HG03196 (cell line): ENCODE measurements around the gene FCER1G.
A peak's percentile ranks its signal among the peaks of the same experiment; 100 is the strongest.

Experiments used
- ATAC-seq: cut with Tn5 transposase; IDR thresholded peaks from one replicate; pipeline ENCODE4 v1.9.1; 2021; ENCODE audit not compliant: unreplicated experiment

FCER1G gene

DNA sequence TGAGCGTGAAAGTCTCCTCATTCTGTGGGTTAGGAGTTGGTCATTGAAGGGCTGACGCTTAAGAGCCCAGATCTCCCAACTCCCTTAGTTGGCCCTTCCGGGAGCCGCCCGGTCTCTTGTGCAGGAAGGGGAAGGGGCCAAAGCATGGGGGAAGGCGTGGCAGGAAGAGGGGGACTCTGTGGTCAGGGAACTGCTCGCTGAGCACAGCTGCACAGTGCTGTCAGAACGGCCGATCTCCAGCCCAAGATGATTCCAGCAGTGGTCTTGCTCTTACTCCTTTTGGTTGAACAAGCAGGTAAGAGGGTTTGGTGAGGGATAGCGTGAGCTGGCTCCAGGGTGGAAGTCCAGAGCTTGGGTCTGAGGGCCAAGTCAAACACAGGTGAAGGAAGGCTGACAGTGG lies at the start of gene FCER1G:
Gene FCER1G (plus strand): TSS at position 220 of the 400 bp plus-strand sequence. CDS start 27 bp downstream, at position 247.
- ATAC-seq = no peak

GRCh38 chr1:161165742-161166668 lies 49.1 kb upstream of the FCER1G start, which contains the start of gene PPOX:
Gene PPOX, plus strand, starts transcription at chr1:161166426. Its CDS starts 422 bp downstream, at chr1:161166848.
- ATAC-seq = peak; percentile 86

GRCh38 chr1:161166669-161167548 lies 48.2 kb upstream of the FCER1G start:
- peak; percentile 4 for ATAC-seq

DNA sequence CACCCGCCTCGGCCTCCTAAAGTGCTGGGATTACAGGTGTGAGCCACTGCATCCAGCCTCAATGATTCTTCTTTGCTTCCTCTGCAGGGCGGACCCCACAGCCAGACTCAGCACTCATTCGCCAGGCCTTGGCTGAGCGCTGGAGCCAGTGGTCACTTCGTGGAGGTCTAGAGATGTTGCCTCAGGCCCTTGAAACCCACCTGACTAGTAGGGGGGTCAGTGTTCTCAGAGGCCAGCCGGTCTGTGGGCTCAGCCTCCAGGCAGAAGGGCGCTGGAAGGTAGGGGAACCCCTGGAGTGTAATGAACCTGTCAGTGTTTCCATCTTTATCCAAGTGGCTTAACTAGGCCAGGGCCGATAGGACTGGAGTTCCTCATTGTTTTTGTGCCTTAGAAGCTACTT lies 46.2 kb upstream of the FCER1G start:
- no peak for ATAC-seq

DNA sequence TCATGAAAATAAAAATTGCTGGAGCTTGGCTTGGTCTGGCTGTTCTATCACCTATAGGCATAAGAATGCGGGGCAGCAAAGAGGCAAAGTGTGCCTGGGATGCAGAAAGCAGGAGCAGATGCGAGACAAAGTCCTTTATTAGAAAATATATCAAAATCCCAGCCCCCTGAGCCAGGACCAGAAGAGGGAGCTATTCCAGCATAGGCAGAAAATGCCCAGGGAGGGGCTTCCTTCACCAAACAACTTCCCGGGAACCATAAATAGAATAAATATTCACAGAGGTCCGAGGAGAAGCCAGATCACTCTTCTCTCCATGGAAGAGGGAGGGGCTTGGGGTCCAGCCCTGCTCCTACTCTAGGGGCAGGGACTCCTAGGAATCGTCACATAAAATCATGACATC lies 43.9 kb upstream of the FCER1G start:
- ATAC-seq = no peak

- no peak for ATAC-seq
Measured at GRCh38 chr1:161171696-161172095, 43.4 kb upstream of the FCER1G start.

DNA sequence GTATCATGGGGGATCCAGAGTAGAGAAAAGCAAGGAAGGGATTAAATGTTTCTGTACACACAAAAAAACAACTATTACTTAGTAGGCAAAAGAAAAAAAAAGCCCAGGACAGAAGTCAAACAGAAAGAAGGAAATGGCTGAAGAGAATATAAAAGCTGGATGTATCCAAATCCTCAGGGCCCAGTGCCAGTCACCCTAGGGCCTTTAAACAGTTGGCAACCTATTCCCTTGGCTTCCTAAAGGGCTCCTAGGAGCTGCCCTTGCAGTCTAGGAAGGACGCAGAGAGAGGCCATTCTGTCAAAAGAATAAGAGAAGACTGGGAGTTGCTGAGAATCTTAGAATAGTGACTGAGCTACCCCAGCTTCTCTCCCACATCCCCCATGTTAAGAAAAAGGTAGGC lies 42.7 kb upstream of the FCER1G start:
- no peak for ATAC-seq

GRCh38 chr1:161172776-161173376 lies 42.2 kb upstream of the FCER1G start:
- no peak for ATAC-seq

DNA sequence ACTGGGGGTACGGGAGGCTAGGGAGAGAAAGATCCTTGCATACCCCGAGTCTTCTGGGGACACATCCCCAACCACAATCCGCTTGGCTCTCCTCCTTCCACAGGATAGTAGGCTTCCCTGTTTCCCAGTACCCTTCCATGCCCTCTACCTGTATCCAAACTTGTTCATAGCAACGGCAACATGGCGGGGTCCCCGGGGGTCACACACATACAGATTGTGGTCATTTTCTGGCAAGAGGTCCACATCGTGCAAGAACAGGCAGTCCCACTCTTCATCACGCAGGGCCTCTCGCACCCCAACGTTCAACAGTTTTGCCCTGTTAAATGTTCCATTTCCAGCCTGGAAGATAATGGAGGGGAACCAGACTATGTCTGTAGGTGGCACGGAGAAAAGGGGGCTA lies 41.4 kb upstream of the FCER1G start:
- ATAC-seq = no peak

GRCh38 chr1:161174911-161175310 lies 40.2 kb upstream of the FCER1G start:
- ATAC-seq = no peak

GRCh38 chr1:161175771-161176453 lies 39.2 kb upstream of the FCER1G start:
- ATAC-seq = no peak

DNA sequence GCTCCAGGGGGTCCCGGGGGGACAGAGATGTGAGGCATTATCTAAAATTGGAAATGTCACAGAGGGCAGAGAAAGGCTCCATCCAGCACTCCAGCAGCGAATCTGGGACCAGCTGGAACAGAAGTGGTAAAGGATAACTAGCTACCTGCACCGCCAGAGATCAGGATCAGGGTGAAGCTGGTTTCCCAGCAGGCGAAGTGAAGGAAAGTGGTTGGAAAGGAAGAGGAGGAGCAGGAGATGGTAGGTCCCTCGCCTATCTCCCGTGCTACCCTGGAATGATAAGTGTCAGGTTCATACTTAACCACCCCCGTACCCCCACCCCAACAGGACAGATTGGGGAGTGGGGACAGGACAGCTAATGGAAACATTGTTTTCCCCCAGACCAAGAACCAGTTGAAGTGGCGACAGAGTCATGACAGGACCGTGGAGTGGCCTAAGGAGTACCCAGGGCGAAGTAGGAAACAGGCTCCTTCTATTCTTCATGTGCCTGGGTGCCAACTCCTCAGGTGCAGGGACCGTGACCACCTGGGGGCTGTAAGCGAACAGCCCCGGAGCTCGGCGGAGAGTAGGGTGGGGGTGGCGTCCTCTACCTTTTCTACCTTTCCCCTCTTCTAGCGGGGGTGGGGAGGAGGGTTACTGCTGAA lies 38.5 kb upstream of the FCER1G start:
- ATAC-seq = no peak

DNA sequence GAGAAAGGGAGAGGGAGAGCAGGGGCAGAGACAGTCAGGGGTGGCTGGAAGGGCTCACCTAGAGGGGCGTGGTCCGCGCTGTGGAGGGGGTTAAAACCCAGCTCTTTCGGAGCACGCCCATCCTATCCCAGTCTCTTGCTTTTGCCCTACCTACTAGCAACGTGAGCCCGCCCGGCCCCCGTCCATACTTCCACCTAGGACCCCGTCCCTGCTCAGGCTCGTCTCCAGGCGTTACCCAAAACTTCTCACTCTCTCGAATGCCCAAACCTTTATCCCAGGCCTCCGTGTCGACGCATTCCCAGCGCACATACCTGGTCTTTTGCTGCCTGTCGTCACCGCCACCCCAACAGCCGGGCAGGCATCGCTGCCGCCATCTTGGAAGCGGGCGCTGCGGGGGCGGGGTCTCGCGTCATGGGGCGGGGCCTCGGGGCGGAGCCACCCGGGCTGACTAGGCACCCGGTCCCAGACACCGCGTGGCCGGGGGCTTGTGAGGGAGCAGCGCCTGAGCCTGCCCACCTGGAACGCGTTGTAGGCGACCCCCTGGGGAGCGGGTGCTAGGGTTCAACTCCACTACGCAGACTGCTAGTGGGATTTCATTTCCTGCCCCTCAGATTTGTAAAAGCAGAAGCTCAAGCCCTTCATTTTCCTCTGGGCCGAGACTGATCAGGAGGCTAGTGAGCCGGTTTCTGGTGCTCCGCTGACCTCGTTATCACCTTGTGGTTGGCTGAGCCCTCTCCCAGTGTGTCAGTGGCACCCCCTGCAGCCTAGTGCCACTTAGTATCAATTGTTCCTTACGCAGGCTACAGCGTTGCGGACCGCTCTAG lies 37.8 kb upstream of the FCER1G start, which contains the start of gene B4GALT3:
Gene B4GALT3 (minus strand): TSS at position 396 of the 824 bp plus-strand sequence. CDS start 1,447 bp downstream, outside the sequence.
- peak; percentile 62 for ATAC-seq

DNA sequence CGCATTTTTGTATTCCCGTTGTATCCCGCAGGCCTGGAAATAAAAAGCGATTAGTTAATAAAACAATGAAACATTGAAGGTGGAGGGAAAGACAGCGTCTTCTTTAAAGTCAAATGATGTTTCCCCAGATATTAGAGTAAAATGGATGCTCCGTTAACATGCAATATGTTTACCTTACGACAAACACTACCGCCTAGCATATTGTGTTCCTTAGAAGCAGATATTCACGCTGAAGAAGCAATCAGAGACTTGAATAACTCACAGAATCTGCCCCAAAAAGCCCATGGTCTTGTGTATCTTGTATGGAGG lies 37.2 kb upstream of the FCER1G start:
- no peak for ATAC-seq

- ATAC-seq = no peak
Measured at GRCh38 chr1:161179698-161180097, 35.4 kb upstream of the FCER1G start.

GRCh38 chr1:161180639-161181038 lies 34.5 kb upstream of the FCER1G start:
- no peak for ATAC-seq

DNA sequence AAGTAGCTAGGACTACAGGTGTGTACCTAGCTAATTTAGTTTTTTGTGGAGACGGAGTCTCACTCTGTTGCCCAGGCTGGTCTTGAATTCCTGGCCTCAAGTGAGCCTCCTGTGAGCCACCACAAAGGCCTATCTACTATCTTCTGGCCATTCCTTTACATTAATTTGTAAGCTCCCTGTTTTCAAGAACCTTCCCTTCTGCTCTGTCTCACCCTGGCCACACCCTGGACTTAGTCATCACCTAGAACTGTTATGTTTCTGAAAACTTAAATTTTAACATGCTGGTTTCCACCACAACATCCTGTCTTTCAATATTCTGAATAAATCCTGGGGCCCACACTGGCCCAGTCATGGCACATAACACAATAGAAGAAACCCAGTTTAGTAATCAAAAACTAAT lies 32.9 kb upstream of the FCER1G start:
- ATAC-seq = no peak

DNA sequence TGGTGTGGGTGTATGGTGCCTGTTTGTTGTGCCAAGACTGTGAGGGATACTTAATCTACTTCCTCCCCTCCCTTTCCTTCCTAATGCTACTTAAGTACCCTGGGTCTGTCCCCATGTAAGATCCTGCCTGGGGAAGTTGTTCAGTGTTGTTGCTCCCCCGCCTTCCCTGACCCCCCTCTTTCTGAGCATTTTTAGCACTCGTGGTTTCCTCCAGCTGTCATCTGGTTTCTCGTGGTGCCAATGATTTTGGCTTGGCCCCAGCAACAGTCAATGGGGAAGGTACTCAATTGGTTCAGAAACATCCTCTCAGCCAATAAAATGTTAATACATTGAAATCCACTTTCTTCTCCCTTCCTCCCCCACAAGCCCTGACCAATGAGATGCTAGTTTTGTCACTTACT lies 29.8 kb upstream of the FCER1G start:
- ATAC-seq = peak; percentile 60

DNA sequence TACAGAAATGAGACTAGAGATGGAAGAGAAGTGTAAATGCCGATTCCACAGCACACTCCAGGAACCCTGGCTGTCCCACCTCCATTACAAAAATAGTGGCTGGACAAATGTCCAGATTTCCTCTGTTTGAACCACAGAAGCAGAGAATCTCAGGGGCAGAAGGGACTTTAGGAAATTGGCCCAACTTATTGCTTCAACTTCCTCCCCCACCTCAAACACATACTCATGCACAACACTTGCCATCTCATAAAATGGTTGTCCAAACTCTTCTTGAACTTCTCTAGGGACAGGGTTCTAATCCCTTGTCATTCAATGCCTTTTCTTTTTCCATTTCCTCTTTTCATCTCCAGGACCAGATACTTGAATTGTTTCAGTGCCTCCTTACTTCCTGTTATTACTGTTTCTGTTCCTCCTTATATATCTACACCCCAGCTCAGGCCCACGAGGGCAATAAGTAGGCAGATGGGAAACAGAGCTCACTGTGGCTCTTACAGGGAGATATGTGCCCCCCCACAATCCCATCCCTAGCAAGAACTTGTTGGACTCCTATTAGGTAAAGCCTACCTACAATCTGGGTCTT lies 29.3 kb upstream of the FCER1G start:
- ATAC-seq = peak; percentile 24
